K562 (cell line): ENCODE measurements around the gene SLC25A33. TPM values are rescaled to one million over a fixed set of nuclear protein-coding genes. Genes with fewer than 3 reads are reported as not detected.

ENCODE experiments used
- CEBPG ChIP-seq, 3 experiments: fragments of 200-800 bp in 1 of 3; sonication (Bioruptor generic) in 1 of 3; sonication (generic) in 1 of 3; formaldehyde crosslinking in 1 of 3; IDR thresholded peaks in 2 of 3; conservative IDR thresholded peaks in 1 of 3; 2 replicates each; pipeline versions ENCODE4 v1.6.1 to v1.8.0; 2016 to 2022; ENCODE audit warnings: missing compliant biosample characterization in 2 of 3, missing genetic modification characterization in 2 of 3, mild to moderate bottlenecking in 1 of 3, missing genetic modification reagents in 1 of 3
- DIDO1 ChIP-seq: fragments of 450-650 bp; IDR thresholded peaks from 2 replicates; pipeline ENCODE4 v1.6.1; 2016; ENCODE audit warnings: low read depth, missing biosample characterization, missing genetic modification characterization
- ETV5 ChIP-seq: sonication (generic); formaldehyde crosslinking; IDR thresholded peaks from 2 replicates; pipeline ENCODE4 v1.4.0; 2020; ENCODE audit warnings: low read depth, mild to moderate bottlenecking, missing genetic modification reagents
- FOS ChIP-seq: IDR thresholded peaks from 3 replicates; pipeline ENCODE4 v1.6.1; 2011; ENCODE audit not compliant: insufficient read length; ENCODE audit errors: extremely low read depth
- GABPB1 ChIP-seq: sonication (generic); formaldehyde crosslinking; IDR thresholded peaks from 2 replicates; pipeline ENCODE4 v1.8.0; 2022; ENCODE audit warnings: mild to moderate bottlenecking, missing genetic modification reagents
- HCFC1 ChIP-seq: IDR thresholded peaks from 2 replicates; pipeline ENCODE4 v1.6.1; 2012; ENCODE audit warnings: low read depth, low read length, improper control_type of control experiment
- JUN ChIP-seq, 2 experiments: sonication (generic) in 1 of 2; formaldehyde crosslinking in 1 of 2; IDR thresholded peaks; 2 replicates each; pipeline versions ENCODE4 v1.6.1 to v1.8.0; 2012 to 2022; ENCODE audit warnings: borderline replicate concordance in 2 of 2, mild to moderate bottlenecking in 2 of 2, improper control_type of control experiment in 1 of 2, low read depth in 1 of 2, low read length in 1 of 2, missing genetic modification reagents in 1 of 2
- NONO ChIP-seq, 2 experiments: fragments of 200-400 bp in 1 of 2; fragments of 450-650 bp in 1 of 2; formaldehyde crosslinking in 1 of 2; IDR thresholded peaks; 2 replicates each; pipeline ENCODE4 v1.6.1; 2017; ENCODE audit warnings: low read depth in 2 of 2, mild to moderate bottlenecking in 2 of 2, moderate library complexity in 2 of 2, low read length in 1 of 2
- NRF1 ChIP-seq, 2 experiments: fragments of 450-650 bp; IDR thresholded peaks in 1 of 2; conservative IDR thresholded peaks in 1 of 2; 2 replicates each; pipeline ENCODE4 v1.6.1; 2014; ENCODE audit warnings: mild to moderate bottlenecking in 2 of 2
- PPARD ChIP-seq: fragments of 250-450 bp; sonication (Bioruptor Pico); IDR thresholded peaks from 2 replicates; pipeline ENCODE4 v1.8.0; 2022; ENCODE audit warnings: inconsistent platforms, mild to moderate bottlenecking, moderate library complexity
- PURB ChIP-seq: sonication (generic); formaldehyde crosslinking; IDR thresholded peaks from 2 replicates; pipeline ENCODE4 v1.9.0; 2021; ENCODE audit warnings: low read depth, mild to moderate bottlenecking, missing genetic modification reagents
- RBBP5 ChIP-seq: fragments of 200-600 bp; sonication (generic); IDR thresholded peaks from 2 replicates; pipeline ENCODE4 v1.6.1; 2012; ENCODE audit warnings: borderline replicate concordance, mild to moderate bottlenecking, low read length, control low read depth, inconsistent platforms; ENCODE audit not compliant: insufficient read depth, poor library complexity, severe bottlenecking
- SRSF7 ChIP-seq: fragments of 200-400 bp; formaldehyde crosslinking; optimal IDR thresholded peaks from 2 replicates; pipeline ENCODE3; 2017; ENCODE audit warnings: mild to moderate bottlenecking, low read depth, low read length
- TAF15 ChIP-seq: fragments of 200-400 bp; formaldehyde crosslinking; IDR thresholded peaks from 2 replicates; pipeline ENCODE4 v1.6.1; 2017; ENCODE audit warnings: mild to moderate bottlenecking, low read depth, low read length, moderate library complexity
- ZNF41 ChIP-seq: fragments of 250-450 bp; sonication (Bioruptor Pico); conservative IDR thresholded peaks from 2 replicates; pipeline ENCODE4 v1.4.0; 2020; ENCODE audit warnings: mild to moderate bottlenecking
- ZSCAN29 ChIP-seq: fragments of 450-650 bp; IDR thresholded peaks from 2 replicates; pipeline ENCODE4 v1.6.1; 2017
- polyA plus RNA-seq, 8 experiments: library from polyadenylated mRNA; depleted of rRNA in 4 of 8; stranded (reverse) in 5 of 8; unstranded in 3 of 8; fragments of >200 nt; fragmentation: Nextera tagmentation in 2 of 8; fragmentation: Illumina TruSeq in 1 of 8; extraction: Ambion mirVana in 2 of 8; extraction: Trizol in 1 of 8; gene quantifications; 2 replicates each; pipeline versions ENCODE4 v1.2.1 to v1.2.3, GENCODE V29; 2011 to 2014; ENCODE audit warnings: inconsistent platforms in 1 of 8, missing spikeins in 1 of 8
- total RNA-seq, 7 experiments: library from RNA; depleted of rRNA in 6 of 7; stranded (reverse); fragments of >200 nt in 6 of 7; fragmentation: Illumina TruSeq in 2 of 7; extraction: Trizol in 2 of 7; gene quantifications; 2 replicates each; pipeline versions ENCODE4 v1.2.1 to v1.2.3, GENCODE V29; 2011 to 2021; ENCODE audit warnings: low replicate concordance in 1 of 7
- TF ChIP-seq, protein P1 (sequence below): fragments of 250-450 bp; sonication (Bioruptor Pico); IDR thresholded peaks from 2 replicates; pipeline ENCODE4 v1.8.0; 2022; ENCODE audit warnings: moderate library complexity, mild to moderate bottlenecking, inconsistent platforms
- TF ChIP-seq, protein P2 (sequence below): sonication (generic); formaldehyde crosslinking; IDR thresholded peaks from 2 replicates; pipeline ENCODE4 v1.5.0; 2020; ENCODE audit warnings: missing genetic modification reagents
- TF ChIP-seq, protein P3 (sequence below), 2 experiments: IDR thresholded peaks in 1 of 2; conservative IDR thresholded peaks in 1 of 2; 2 replicates each; pipeline ENCODE4 v1.6.1; 2016; ENCODE audit warnings: low read depth in 2 of 2, mild to moderate bottlenecking in 1 of 2, missing compliant biosample characterization in 1 of 2, missing genetic modification characterization in 1 of 2, moderate library complexity in 1 of 2
- TF ChIP-seq, protein P4 (sequence below): IDR thresholded peaks from 2 replicates; pipeline ENCODE4 v1.6.1; 2014; ENCODE audit warnings: antibody characterized with exemption

SLC25A33 gene
- total and polyA plus RNA-seq, 9 of the 15 experiments (the other 6 are each of a cell fraction or from before 2014, with no cell fraction given) = 3.2 to 23.5 (median 17.5) TPM

DNA sequence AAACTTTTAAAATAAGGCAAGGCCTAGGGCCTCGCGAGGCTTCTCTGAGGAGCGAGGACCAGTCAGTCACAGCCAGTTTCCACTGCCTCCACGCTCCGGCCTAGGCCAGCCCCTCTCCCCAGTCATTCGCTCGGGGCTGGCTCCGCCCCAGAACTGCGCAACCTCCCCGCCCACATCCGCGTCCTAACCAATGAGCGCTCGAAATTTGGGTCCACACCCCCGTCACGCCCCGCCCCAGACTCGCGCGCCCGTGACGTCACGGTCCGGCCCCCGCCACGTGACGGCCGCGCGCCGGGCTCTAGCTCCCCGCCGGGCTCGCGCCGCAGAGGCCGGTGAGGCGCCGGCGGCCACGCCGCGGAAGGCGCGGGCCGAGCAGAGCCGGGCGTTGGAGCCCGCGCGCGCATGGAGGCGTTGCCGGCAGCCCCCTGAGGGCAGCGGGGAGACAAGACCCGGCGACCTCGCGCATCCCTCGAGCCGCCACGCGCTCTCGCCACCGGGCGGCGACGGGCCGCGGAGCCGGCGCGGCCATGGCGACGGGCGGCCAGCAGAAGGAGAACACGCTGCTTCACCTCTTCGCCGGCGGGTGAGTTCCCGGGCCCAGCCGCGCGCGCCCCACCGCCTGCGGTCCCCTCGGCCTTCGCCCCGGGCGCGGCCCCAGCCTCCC, at the start of gene SLC25A33 (continued):
- TF ChIP-seq, protein P1, sequence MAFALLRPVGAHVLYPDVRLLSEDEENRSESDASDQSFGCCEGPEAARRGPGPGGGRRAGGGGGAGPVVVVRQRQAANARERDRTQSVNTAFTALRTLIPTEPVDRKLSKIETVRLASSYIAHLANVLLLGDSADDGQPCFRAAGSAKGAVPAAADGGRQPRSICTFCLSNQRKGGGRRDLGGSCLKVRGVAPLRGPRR (CRISPR knock-in tag) = 0 out of 2 replicates have a peak, but pooled peaks have one; percentile 37
- TF ChIP-seq RBBP5 = peak; percentile 90
- TF ChIP-seq ZSCAN29 = no peak
- TF ChIP-seq, protein P2, sequence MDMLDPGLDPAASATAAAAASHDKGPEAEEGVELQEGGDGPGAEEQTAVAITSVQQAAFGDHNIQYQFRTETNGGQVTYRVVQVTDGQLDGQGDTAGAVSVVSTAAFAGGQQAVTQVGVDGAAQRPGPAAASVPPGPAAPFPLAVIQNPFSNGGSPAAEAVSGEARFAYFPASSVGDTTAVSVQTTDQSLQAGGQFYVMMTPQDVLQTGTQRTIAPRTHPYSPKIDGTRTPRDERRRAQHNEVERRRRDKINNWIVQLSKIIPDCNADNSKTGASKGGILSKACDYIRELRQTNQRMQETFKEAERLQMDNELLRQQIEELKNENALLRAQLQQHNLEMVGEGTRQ = peak; percentile 92
- TF ChIP-seq, protein P3, sequence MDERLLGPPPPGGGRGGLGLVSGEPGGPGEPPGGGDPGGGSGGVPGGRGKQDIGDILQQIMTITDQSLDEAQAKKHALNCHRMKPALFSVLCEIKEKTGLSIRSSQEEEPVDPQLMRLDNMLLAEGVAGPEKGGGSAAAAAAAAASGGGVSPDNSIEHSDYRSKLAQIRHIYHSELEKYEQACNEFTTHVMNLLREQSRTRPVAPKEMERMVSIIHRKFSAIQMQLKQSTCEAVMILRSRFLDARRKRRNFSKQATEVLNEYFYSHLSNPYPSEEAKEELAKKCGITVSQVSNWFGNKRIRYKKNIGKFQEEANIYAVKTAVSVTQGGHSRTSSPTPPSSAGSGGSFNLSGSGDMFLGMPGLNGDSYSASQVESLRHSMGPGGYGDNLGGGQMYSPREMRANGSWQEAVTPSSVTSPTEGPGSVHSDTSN (CRISPR knock-in tag; IDR thresholded peaks at IDR 0.05; ENCODE audit: low read depth) = no peak
- TF ChIP-seq, protein P3 (tag; conservative IDR thresholded peaks at IDR 0.05; ENCODE audit: low read depth) = peak; percentile 64
- TF ChIP-seq ZNF41 (CRISPR knock-in tag) = peak; percentile 44; the same call in 1 of the 2 replicates
- peak; percentile 81 for TF ChIP-seq JUN (IDR thresholded peaks at IDR 0.05; ENCODE audit: borderline replicate concordance, low read depth, low read length)
- TF ChIP-seq JUN (CRISPR knock-in tag; IDR thresholded peaks at IDR 0.05; ENCODE audit: borderline replicate concordance) = peak; percentile 68; the same call in 1 of the 2 replicates
- peak; percentile 41; the same call in 1 of the 2 replicates for TF ChIP-seq HCFC1
- no peak for TF ChIP-seq DIDO1 (tag)
- TF ChIP-seq NONO (IDR thresholded peaks at IDR 0.05; ENCODE audit: low read depth in 2 of 2, low read length in 1 of 2) = peak; percentile 89 to 92; a peak in 3 of 4 replicates
- no peak for TF ChIP-seq PURB (CRISPR knock-in tag)
- TF ChIP-seq PPARD (CRISPR knock-in tag) = no peak
- TF ChIP-seq GABPB1 (CRISPR knock-in tag) = no peak
- TF ChIP-seq NRF1 (conservative IDR thresholded peaks at IDR 0.05 in 1 of 2, IDR thresholded peaks at IDR 0.05 in 1 of 2) = peak; percentile 94 to 95
- TF ChIP-seq CEBPG (CRISPR knock-in tag; IDR thresholded peaks at IDR 0.05) = peak; percentile 62; the same call in 1 of the 2 replicates
- TF ChIP-seq CEBPG (tag; conservative IDR thresholded peaks at IDR 0.05 in 1 of 2, IDR thresholded peaks at IDR 0.05 in 1 of 2) = peak in 1 of 2 experiments; percentile 81; a peak in 3 of 4 replicates
- TF ChIP-seq ETV5 = 0 out of 2 replicates have a peak, but pooled peaks have one; percentile 26
- peak; percentile 14 for TF ChIP-seq FOS
- TF ChIP-seq SRSF7 = no peak
- TF ChIP-seq TAF15 = no peak
- TF ChIP-seq, protein P4, sequence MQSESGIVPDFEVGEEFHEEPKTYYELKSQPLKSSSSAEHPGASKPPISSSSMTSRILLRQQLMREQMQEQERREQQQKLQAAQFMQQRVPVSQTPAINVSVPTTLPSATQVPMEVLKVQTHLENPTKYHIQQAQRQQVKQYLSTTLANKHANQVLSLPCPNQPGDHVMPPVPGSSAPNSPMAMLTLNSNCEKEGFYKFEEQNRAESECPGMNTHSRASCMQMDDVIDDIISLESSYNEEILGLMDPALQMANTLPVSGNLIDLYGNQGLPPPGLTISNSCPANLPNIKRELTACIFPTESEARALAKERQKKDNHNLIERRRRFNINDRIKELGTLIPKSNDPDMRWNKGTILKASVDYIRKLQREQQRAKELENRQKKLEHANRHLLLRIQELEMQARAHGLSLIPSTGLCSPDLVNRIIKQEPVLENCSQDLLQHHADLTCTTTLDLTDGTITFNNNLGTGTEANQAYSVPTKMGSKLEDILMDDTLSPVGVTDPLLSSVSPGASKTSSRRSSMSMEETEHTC = peak; percentile 81
